ENCODE measurements around the gene MRPL10.

DNA sequence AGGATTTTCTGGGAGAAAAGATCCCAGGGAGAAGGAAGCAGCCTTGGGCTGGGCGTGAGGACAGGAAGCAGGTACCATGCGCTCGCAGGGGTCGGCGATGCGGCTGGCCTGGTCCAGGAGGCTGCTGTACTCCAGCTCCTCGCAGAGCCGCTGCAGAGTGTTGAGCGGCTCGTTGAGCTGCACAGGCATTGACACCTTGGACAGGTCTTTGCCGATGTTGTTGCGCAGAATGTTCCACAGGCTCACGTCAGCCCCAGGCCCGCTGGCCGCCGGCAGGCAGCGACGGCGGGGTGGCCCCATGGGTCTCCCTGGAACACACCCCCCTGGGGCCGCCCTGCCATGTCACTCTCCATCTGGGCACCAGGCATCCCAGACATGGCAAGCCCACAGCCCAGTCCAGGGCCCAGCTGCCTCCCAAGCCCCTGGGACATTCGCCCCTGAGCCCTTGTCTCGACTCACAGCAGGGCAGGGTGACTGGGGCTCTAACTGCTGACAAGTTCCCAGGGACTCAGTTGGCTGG is 17.8 kb downstream of the MRPL10 start:
- no peak for TF ChIP-seq POLR2AphosphoS5 (IDR thresholded peaks at IDR 0.05)
- TF ChIP-seq POLR2A (IDR thresholded peaks at IDR 0.05): no peak

Data from breast epithelium (tissue), 3 donors.